Natural killer cell (primary cell): ENCODE results near the gene ELAVL3. TPM values are rescaled to one million over a fixed set of nuclear protein-coding genes. Genes with fewer than 3 reads are reported as not detected.

Source experiments
- ATAC-seq, 3 donors: fragments of 150-1000 bp in 2 of 3; fragments of 200-7000 bp in 1 of 3; cut with Tn5 transposase; 1 replicate in 1 of 3; 2 replicates in 2 of 3; pipeline ENCODE4 v1.10.0; 2021; ENCODE audit warnings: mild to moderate bottlenecking in 2 of 3, moderate library complexity in 2 of 3
- DNase-seq, 2 donors: peaks; one replicate each; pipeline versions ENCODE4 v3.0.0 to v3.0.0-alpha.2; 2013 to 2021; ENCODE audit warnings: mixed read lengths in 1 of 2
- H3K27ac ChIP-seq: one replicate; pipeline ENCODE4 v1.5.1; 2013; ENCODE audit warnings: mild to moderate bottlenecking, low read length
- H3K27me3 ChIP-seq: one replicate; pipeline ENCODE4 v1.6.1; 2013; ENCODE audit warnings: low read length; ENCODE audit not compliant: control insufficient read depth, insufficient read depth
- H3K36me3 ChIP-seq: one replicate; pipeline ENCODE4 v1.6.1; 2013; ENCODE audit warnings: low read length; ENCODE audit not compliant: control insufficient read depth, insufficient read depth
- H3K4me1 ChIP-seq: one replicate; pipeline ENCODE4 v1.6.1; 2013; ENCODE audit warnings: low read length; ENCODE audit not compliant: control insufficient read depth, insufficient read depth
- H3K4me3 ChIP-seq: one replicate; pipeline ENCODE4 v1.5.1; 2013; ENCODE audit warnings: low read length
- H3K9me3 ChIP-seq: one replicate; pipeline ENCODE4 v1.6.1; 2013; ENCODE audit warnings: low read length; ENCODE audit not compliant: control insufficient read depth, insufficient read depth
- H3K27ac Mint-ChIP-seq, 2 donors: one replicate each; pipeline ENCODE4 v1.8.0; 2022; ENCODE audit warnings: mild to moderate bottlenecking in 2 of 2, mixed read lengths in 2 of 2, moderate library complexity in 1 of 2
- H3K27me3 Mint-ChIP-seq, 2 donors: one replicate each; pipeline ENCODE4 v1.8.0; 2022; ENCODE audit warnings: low read depth in 2 of 2, mixed read lengths in 2 of 2
- H3K36me3 Mint-ChIP-seq: one replicate; pipeline ENCODE4 v1.8.0; 2022; ENCODE audit warnings: mixed read lengths
- H3K4me1 Mint-ChIP-seq, 2 donors: one replicate each; pipeline ENCODE4 v1.8.0; 2022; ENCODE audit warnings: mixed read lengths in 2 of 2
- H3K4me3 Mint-ChIP-seq: one replicate; pipeline ENCODE4 v1.8.0; 2022; ENCODE audit warnings: mild to moderate bottlenecking, moderate library complexity, mixed read lengths
- H3K9me3 Mint-ChIP-seq, 2 donors: one replicate each; pipeline ENCODE4 v1.8.0; 2022; ENCODE audit warnings: mixed read lengths in 2 of 2
- CTCF ChIP-seq: fragments of 200-600 bp; IDR thresholded peaks from one replicate; pipeline ENCODE4 v1.8.0; 2022; ENCODE audit warnings: antibody characterized with exemption
- WGBS: methylation state at CpG from one replicate; pipeline ENCODE4 v1.1.7; 2013; ENCODE audit warnings: missing lambda C conversion rate; ENCODE audit not compliant: insufficient coverage; 5-methylcytosine and 5-hydroxymethylcytosine counted together
- intact Hi-C: fragments of 100-400 bp; cut with micrococcal nuclease; formaldehyde crosslinking; loops from one replicate; pipeline ENCODE4 v1.14.2; 2022
- total RNA-seq, 4 donors: library from RNA; stranded (reverse); fragments of 120-200 nt in 1 of 4; gene quantifications; one replicate each; pipeline versions ENCODE4 v1.2.3 to v1.2.4, GENCODE V29; 2013 to 2022

ELAVL3 gene
- total RNA-seq, 3 donors from 2014 or later (not counting 1 experiment from before 2014, with no cell fraction given) = not detected

- Histone ChIP-seq H3K4me1 (peaks cover 50% of the 10 kb centered on the region), H3K27me3 (peaks cover 49% of the 10 kb centered on the region), H3K27ac (no peak overlapping the region), H3K9me3 (no peaks in the 10 kb centered on the region), H3K36me3 (no peaks in the 10 kb centered on the region), H3K4me3 (peak overlapping the region; percentile 13)
- intact Hi-C loops = loop anchor here (5.0 kb wide), 1 partner anchor 38 kb away; the partner anchor contains the start of gene EPOR
- WGBS = 2% methylated on average over 40 of the region's 46 CpGs
- Mint-ChIP-seq H3K36me3 (no peaks in the 10 kb centered on the region), H3K4me3 (peak overlapping the region; percentile 86), H3K27me3 (peaks cover 21 to 51% of the 10 kb centered on the region in 2 donors), H3K27ac (peak overlapping the region in 1 of 2 donors; percentile 63), H3K9me3 (no peaks in the 10 kb centered on the region), H3K4me1 (peaks cover 30 to 46% of the 10 kb centered on the region in 2 donors)
- TF ChIP-seq CTCF = no peak
- DNase-seq = peak in 1 of 2 donors; percentile 34
- no peak for ATAC-seq
Measured at GRCh38 chr19:11420429-11421370, 60.1 kb downstream of the ELAVL3 start.

- Mint-ChIP-seq H3K27ac (no peak within 1 kb of the TSS), H3K27me3 (peaks cover 18 to 48% of the 10 kb centered on the region in 2 donors), H3K4me3 (no peak within 1 kb of the TSS), H3K9me3 (no peaks in the 10 kb centered on the region), H3K4me1 (peaks cover 30 to 44% of the 10 kb centered on the region in 2 donors), H3K36me3 (no peaks in the 10 kb centered on the region)
- TF ChIP-seq CTCF = no peak
- H3K4me3 ChIP-seq = no peak within 1 kb of the TSS
- no peaks in the 10 kb centered on the region for H3K36me3 ChIP-seq
- no peaks in the 10 kb centered on the region for H3K9me3 ChIP-seq
- 6% methylated on average over 72 of the region's 72 CpGs for WGBS
- no peak within 1 kb of the TSS for H3K27ac ChIP-seq
- H3K27me3 ChIP-seq = peaks cover 44% of the 10 kb centered on the region
- DNase-seq (no peak), ATAC-seq (no peak)
- peaks cover 47% of the 10 kb centered on the region for H3K4me1 ChIP-seq
- intact Hi-C loops = no loop called here
Measured at GRCh38 chr19:11418549-11419506, 62.0 kb downstream of the ELAVL3 start, which contains the start of gene RGL3. TSS of gene RGL3 (minus strand) at chr19:11419314. CDS start at chr19:11419278, 36 bp downstream.

GRCh38 chr19:11418094-11418548 is 62.7 kb downstream of the ELAVL3 start:
- Mint-ChIP-seq H3K4me1 (peaks cover 24 to 37% of the 10 kb centered on the region in 2 donors), H3K9me3 (no peaks in the 10 kb centered on the region), H3K27ac (no peak overlapping the region), H3K27me3 (peaks cover 11 to 41% of the 10 kb centered on the region in 2 donors), H3K4me3 (no peak overlapping the region), H3K36me3 (no peaks in the 10 kb centered on the region)
- intact Hi-C loops = no loop called here
- no peak for ATAC-seq
- Histone ChIP-seq H3K36me3 (no peaks in the 10 kb centered on the region), H3K4me3 (no peak overlapping the region), H3K4me1 (peaks cover 40% of the 10 kb centered on the region), H3K9me3 (no peaks in the 10 kb centered on the region), H3K27ac (no peak overlapping the region), H3K27me3 (peaks cover 39% of the 10 kb centered on the region)
- no peak for DNase-seq
- no peak for TF ChIP-seq CTCF
- 7% methylated on average over 12 of the region's 16 CpGs for WGBS
